HG03097 (cell line): ENCODE measurements around the gene GDAP2.
"Not testable (repeated sequence)": the region's sequence is repeated elsewhere in the genome, so short reads cannot be mapped to it uniquely, and the experiment has no call there.

Experiments used
- ATAC-seq: cut with Tn5 transposase; IDR thresholded peaks from one replicate; pipeline ENCODE4 v1.9.1; 2021; ENCODE audit not compliant: unreplicated experiment, low FRiP score

Gene GDAP2

GRCh38 chr1:117902944-117903343, 26.5 kb downstream of the GDAP2 start:
- ATAC-seq = no peak

- no peak for ATAC-seq
Observed at GRCh38 chr1:117899801-117900200, 29.6 kb downstream of the GDAP2 start.

- no peak for ATAC-seq
Observed at GRCh38 chr1:117897551-117897950, 31.9 kb downstream of the GDAP2 start.

GRCh38 chr1:117895482-117896114, 33.8 kb downstream of the GDAP2 start:
- ATAC-seq = peak; percentile 67

- no peak for ATAC-seq
Observed at GRCh38 chr1:117894078-117894477, 35.3 kb downstream of the GDAP2 start.

GRCh38 chr1:117892512-117892911, 36.9 kb downstream of the GDAP2 start:
- no peak for ATAC-seq

GRCh38 chr1:117890452-117890851, 39.0 kb downstream of the GDAP2 start:
- ATAC-seq = no peak

- ATAC-seq = no peak
Observed at GRCh38 chr1:117886101-117886795, 43.2 kb downstream of the GDAP2 start.

GRCh38 chr1:117883616-117884015, 45.8 kb downstream of the GDAP2 start:
- ATAC-seq = no peak

GRCh38 chr1:117879284-117879683, 50.1 kb downstream of the GDAP2 start:
- ATAC-seq = no peak

- no peak for ATAC-seq
Observed at GRCh38 chr1:117877823-117878222, 51.6 kb downstream of the GDAP2 start.

GRCh38 chr1:117871013-117871412, 58.4 kb downstream of the GDAP2 start:
- no peak for ATAC-seq

- no peak for ATAC-seq
Observed at GRCh38 chr1:117861694-117862093, 67.7 kb downstream of the GDAP2 start.

GRCh38 chr1:117860896-117861610, 68.4 kb downstream of the GDAP2 start:
- no peak for ATAC-seq

GRCh38 chr1:117859901-117860300, 69.5 kb downstream of the GDAP2 start:
- ATAC-seq = no peak

- ATAC-seq = no peak
Observed at GRCh38 chr1:117857418-117857817, 72.0 kb downstream of the GDAP2 start.

GRCh38 chr1:117852853-117853553, 76.4 kb downstream of the GDAP2 start:
- no peak for ATAC-seq

GRCh38 chr1:117851687-117852086, 77.7 kb downstream of the GDAP2 start:
- ATAC-seq = no peak

- no peak for ATAC-seq
Observed at GRCh38 chr1:117846674-117847425, 82.6 kb downstream of the GDAP2 start.

- not testable (repeated sequence) for ATAC-seq
Observed at GRCh38 chr1:117844478-117844877, 84.9 kb downstream of the GDAP2 start.
